ENCODE results near the gene KPNA5. TPM values are rescaled to one million over a fixed set of nuclear protein-coding genes. Genes with fewer than 3 reads are reported as not detected.
A peak's percentile ranks its signal among the peaks of the same experiment; 100 is the strongest.
"Not testable (repeated sequence)": the region's sequence is repeated elsewhere in the genome, so short reads cannot be mapped to it uniquely, and the experiment has no call there.

The KPNA5 gene
- polyA plus RNA-seq, 4 donors = 0.45 to 7.5 (median 1.7) TPM

DNA sequence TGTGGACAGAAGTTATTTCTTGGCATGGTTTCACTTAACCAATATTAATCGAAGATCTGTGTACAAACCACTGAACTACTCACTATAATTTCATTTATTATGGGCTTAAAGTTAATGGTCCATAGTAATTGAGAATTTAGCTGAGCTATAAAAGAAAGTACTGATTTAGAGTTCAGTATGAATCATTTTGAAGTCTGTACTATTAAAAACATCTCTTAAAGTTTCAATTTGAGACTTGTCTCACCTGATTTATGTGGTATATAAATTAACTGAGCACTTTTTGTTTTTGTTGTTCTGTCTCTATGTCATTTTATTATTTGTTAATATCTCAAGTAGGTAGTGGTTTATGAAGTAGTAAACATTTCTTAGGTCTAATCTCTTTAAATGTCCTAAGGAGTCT lies 24.9 kb downstream of the KPNA5 start:
- Histone ChIP-seq H3K4me3 (ENCODE audit: low read depth in 1 of 3, low read length in 3 of 3) (no peak overlapping the region), H3K9me3 (ENCODE audit: control insufficient read depth in 2 of 2, insufficient read depth in 1 of 2, low read depth in 1 of 2, low read length in 1 of 2) (no peaks in the 10 kb centered on the region), H3K4me1 (ENCODE audit: control insufficient read depth in 3 of 3, insufficient read depth in 2 of 3, low read depth in 1 of 3, low read length in 2 of 3) (no peaks in the 10 kb centered on the region), H3K27me3 (ENCODE audit: control insufficient read depth in 3 of 3, insufficient read depth in 3 of 3, low read length in 3 of 3) (no peaks in the 10 kb centered on the region), H3K36me3 (ENCODE audit: control insufficient read depth in 3 of 3, insufficient read depth in 2 of 3, low read depth in 1 of 3, low read length in 3 of 3) (peaks cover 0 to 30% (median 7%) of the 10 kb centered on the region in 3 donors), H3K27ac (ENCODE audit: low read depth in 1 of 3, low read length in 2 of 3) (no peak overlapping the region)
- FAIRE-seq = no peak
- WGBS, 3 donors = 56 to 83% (median 60%) methylated on average over 1 of the region's 1 CpG
- no peak for DNase-seq

DNA sequence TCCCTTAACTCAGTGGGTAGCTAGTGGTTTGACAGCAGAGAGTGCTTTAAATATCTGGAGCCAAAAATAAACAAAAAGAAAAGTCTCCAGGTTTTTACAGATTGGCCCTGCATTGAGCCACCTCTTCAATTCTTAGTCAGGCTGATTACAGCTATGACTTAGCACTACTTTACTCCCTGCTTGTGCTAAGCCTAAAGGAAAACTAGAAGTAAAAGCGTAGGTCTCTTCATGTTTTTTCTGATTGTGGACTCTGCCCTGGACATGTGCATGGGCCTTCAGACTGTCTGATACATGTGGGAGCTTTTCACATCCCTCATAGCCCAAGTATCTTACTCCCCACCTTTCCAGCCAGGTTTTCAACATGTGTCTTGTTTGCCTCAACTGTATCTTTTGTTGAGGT lies 33.3 kb downstream of the KPNA5 start:
- Histone ChIP-seq H3K9me3 (ENCODE audit: control insufficient read depth in 2 of 2, insufficient read depth in 1 of 2, low read depth in 1 of 2, low read length in 1 of 2) (no peaks in the 10 kb centered on the region), H3K27me3 (ENCODE audit: control insufficient read depth in 3 of 3, insufficient read depth in 3 of 3, low read length in 3 of 3) (no peaks in the 10 kb centered on the region), H3K4me3 (ENCODE audit: low read depth in 1 of 3, low read length in 3 of 3) (no peak overlapping the region), H3K36me3 (ENCODE audit: control insufficient read depth in 3 of 3, insufficient read depth in 2 of 3, low read depth in 1 of 3, low read length in 3 of 3) (peaks cover 2 to 25% (median 5%) of the 10 kb centered on the region in 3 donors), H3K27ac (ENCODE audit: low read depth in 1 of 3, low read length in 2 of 3) (no peak overlapping the region), H3K4me1 (ENCODE audit: control insufficient read depth in 3 of 3, insufficient read depth in 2 of 3, low read depth in 1 of 3, low read length in 2 of 3) (peaks cover 0 to 6% (median 0%) of the 10 kb centered on the region in 3 donors)
- FAIRE-seq (no peak), DNase-seq (peak in 1 of 2 donors; percentile 47)
- WGBS, 3 donors = 80 to 89% (median 80%) methylated on average over 1 of the region's 1 CpG

DNA sequence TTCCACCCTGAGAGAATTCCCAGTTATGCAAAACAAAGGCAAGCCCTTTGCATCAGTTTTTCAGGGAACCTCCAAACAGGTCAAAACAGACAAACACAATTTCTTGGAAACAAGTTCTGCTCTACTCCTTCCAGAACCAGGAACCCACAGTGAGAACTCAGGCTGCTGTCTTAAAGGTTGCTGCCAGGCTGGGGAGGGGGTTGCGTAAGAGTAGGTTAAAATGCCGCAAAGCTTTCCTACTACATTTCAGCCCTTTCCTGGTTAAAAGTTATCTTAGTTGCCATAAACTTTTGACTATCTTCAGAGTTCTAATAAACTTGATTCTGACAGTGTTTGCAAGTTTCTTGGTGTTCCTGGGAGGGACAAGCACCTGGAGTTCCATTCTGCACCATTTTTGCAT lies 33.8 kb downstream of the KPNA5 start:
- no peak for FAIRE-seq
- H3K4me3 ChIP-seq (ENCODE audit: low read depth in 1 of 3, low read length in 3 of 3) = no peak overlapping the region
- H3K27ac ChIP-seq (ENCODE audit: low read depth in 1 of 3, low read length in 2 of 3) = no peak overlapping the region
- no peaks in the 10 kb centered on the region for H3K27me3 ChIP-seq (ENCODE audit: control insufficient read depth in 3 of 3, insufficient read depth in 3 of 3, low read length in 3 of 3)
- DNase-seq = peak in 1 of 2 donors; percentile 17
- WGBS, 3 donors = 92 to 98% (median 96%) methylated on average over 2 of the region's 2 CpGs
- no peaks in the 10 kb centered on the region for H3K9me3 ChIP-seq (ENCODE audit: control insufficient read depth in 2 of 2, insufficient read depth in 1 of 2, low read depth in 1 of 2, low read length in 1 of 2)
- peaks cover 0 to 6% (median 0%) of the 10 kb centered on the region in 3 donors for H3K4me1 ChIP-seq (ENCODE audit: control insufficient read depth in 3 of 3, insufficient read depth in 2 of 3, low read depth in 1 of 3, low read length in 2 of 3)
- peaks cover 2 to 29% (median 5%) of the 10 kb centered on the region in 3 donors for H3K36me3 ChIP-seq (ENCODE audit: control insufficient read depth in 3 of 3, insufficient read depth in 2 of 3, low read depth in 1 of 3, low read length in 3 of 3)

DNA sequence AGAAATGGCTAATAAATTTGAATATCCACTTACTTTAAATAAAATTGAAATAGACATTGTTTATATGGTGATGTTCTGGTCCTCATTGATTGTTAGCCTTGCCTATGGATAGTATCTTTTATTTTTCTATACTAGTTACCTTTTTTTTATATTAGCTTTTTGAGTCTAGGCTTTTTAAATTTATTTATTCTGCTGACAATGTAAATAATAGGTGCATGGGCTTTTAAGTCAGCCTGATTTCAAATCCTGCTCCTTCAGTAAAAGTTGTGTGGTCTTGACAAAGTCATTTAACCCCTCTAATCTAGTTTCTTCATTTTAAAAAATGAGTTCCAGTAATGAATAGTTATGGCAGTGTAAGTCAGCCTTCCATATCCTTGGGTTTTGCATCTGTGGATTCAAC lies 45.9 kb downstream of the KPNA5 start:
- H3K27ac ChIP-seq (ENCODE audit: low read depth in 1 of 3, low read length in 2 of 3) = no peak overlapping the region
- H3K4me1 ChIP-seq (ENCODE audit: control insufficient read depth in 3 of 3, insufficient read depth in 2 of 3, low read depth in 1 of 3, low read length in 2 of 3) = no peaks in the 10 kb centered on the region
- FAIRE-seq = no peak
- H3K36me3 ChIP-seq (ENCODE audit: control insufficient read depth in 3 of 3, insufficient read depth in 2 of 3, low read depth in 1 of 3, low read length in 3 of 3) = peaks cover 2 to 10% (median 5%) of the 10 kb centered on the region in 3 donors
- H3K27me3 ChIP-seq (ENCODE audit: control insufficient read depth in 3 of 3, insufficient read depth in 3 of 3, low read length in 3 of 3) = no peaks in the 10 kb centered on the region
- no peaks in the 10 kb centered on the region for H3K9me3 ChIP-seq (ENCODE audit: control insufficient read depth in 2 of 2, insufficient read depth in 1 of 2, low read depth in 1 of 2, low read length in 1 of 2)
- DNase-seq = no peak
- H3K4me3 ChIP-seq (ENCODE audit: low read depth in 1 of 3, low read length in 3 of 3) = no peak overlapping the region

DNA sequence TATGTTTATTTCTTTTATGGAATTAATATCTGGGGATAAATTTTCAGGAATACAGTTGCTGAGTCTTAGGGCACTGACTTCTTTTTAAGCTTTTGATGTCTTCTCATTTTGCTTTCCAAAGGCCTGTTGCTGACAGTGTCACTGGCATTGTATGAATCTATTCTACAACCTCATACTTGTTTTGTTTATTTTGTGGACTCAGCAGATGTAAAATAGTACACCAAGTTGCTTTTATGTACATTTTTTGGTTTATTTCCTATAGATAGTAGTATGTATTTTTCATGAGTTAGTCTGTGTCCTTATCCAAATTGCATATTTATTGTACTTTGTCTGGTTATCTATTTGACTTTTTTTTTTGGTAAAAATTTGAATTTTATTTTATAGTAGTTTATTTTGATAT lies 49.5 kb downstream of the KPNA5 start:
- FAIRE-seq (no peak), DNase-seq (no peak)
- Histone ChIP-seq H3K9me3 (ENCODE audit: control insufficient read depth in 2 of 2, insufficient read depth in 1 of 2, low read depth in 1 of 2, low read length in 1 of 2) (no peaks in the 10 kb centered on the region), H3K36me3 (ENCODE audit: control insufficient read depth in 3 of 3, insufficient read depth in 2 of 3, low read depth in 1 of 3, low read length in 3 of 3) (peaks cover 2 to 4% (median 2%) of the 10 kb centered on the region in 3 donors), H3K4me1 (ENCODE audit: control insufficient read depth in 3 of 3, insufficient read depth in 2 of 3, low read depth in 1 of 3, low read length in 2 of 3) (no peaks in the 10 kb centered on the region), H3K27me3 (ENCODE audit: control insufficient read depth in 3 of 3, insufficient read depth in 3 of 3, low read length in 3 of 3) (no peaks in the 10 kb centered on the region), H3K4me3 (ENCODE audit: low read depth in 1 of 3, low read length in 3 of 3) (no peak overlapping the region), H3K27ac (ENCODE audit: low read depth in 1 of 3, low read length in 2 of 3) (no peak overlapping the region)

DNA sequence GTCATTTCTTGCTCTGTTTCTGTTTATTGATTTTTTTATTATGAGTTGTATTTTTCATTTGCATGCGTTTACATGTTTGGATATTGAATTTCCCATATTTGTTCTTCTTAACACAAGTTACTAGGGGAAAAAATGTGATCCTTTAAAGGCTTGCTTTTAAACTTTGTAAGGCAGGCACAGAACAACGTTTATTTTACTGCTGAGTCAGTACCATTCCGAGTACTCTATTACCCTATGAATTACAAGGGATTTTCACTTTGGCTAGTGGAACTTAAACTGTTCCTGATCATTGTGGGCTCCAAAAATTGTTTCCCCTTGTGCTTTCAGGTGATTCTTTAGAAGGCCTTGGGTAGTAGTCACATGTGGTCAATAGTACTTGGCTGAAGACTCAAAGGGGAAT lies 56.0 kb downstream of the KPNA5 start:
- 95 to 97% (median 97%) methylated on average over 3 of the region's 3 CpGs for WGBS, 3 donors

DNA sequence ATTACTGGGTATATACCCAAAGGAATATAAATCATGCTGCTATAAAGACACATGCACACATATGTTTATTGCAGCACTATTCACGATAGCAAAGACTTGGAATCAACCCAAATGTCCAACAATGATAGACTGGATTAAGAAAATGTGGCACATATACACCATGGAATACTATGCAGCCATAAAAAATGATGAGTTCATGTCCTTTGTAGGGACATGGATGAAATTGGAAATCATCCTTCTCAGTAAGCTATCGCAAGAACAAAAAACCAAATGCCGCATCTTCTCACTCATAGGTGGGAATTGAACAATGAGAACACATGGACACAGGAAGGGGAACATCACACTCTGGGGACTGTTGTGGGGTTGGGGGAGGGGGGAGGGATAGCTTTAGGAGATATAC lies 59.5 kb downstream of the KPNA5 start:
- not testable (repeated sequence) for H3K27me3 ChIP-seq (ENCODE audit: control insufficient read depth in 3 of 3, insufficient read depth in 3 of 3, low read length in 3 of 3); H3K4me1 ChIP-seq (ENCODE audit: control insufficient read depth in 3 of 3, insufficient read depth in 2 of 3, low read depth in 1 of 3, low read length in 2 of 3); H3K27ac ChIP-seq (ENCODE audit: low read depth in 1 of 3, low read length in 2 of 3); DNase-seq; H3K36me3 ChIP-seq (ENCODE audit: control insufficient read depth in 3 of 3, insufficient read depth in 2 of 3, low read depth in 1 of 3, low read length in 3 of 3); H3K9me3 ChIP-seq (ENCODE audit: control insufficient read depth in 2 of 2, insufficient read depth in 1 of 2, low read depth in 1 of 2, low read length in 1 of 2); FAIRE-seq; H3K4me3 ChIP-seq (ENCODE audit: low read depth in 1 of 3, low read length in 3 of 3)
- 88 to 94% (median 90%) methylated on average over 3 of the region's 3 CpGs for WGBS, 3 donors

More for the DNA sequence above, 56.0 kb downstream of the KPNA5 start:
- Histone ChIP-seq H3K36me3 (ENCODE audit: control insufficient read depth in 3 of 3, insufficient read depth in 2 of 3, low read depth in 1 of 3, low read length in 3 of 3) (peaks cover 0 to 1% (median 0%) of the 10 kb centered on the region in 3 donors), H3K27ac (ENCODE audit: low read depth in 1 of 3, low read length in 2 of 3) (no peak overlapping the region), H3K27me3 (ENCODE audit: control insufficient read depth in 3 of 3, insufficient read depth in 3 of 3, low read length in 3 of 3) (no peaks in the 10 kb centered on the region), H3K4me1 (ENCODE audit: control insufficient read depth in 3 of 3, insufficient read depth in 2 of 3, low read depth in 1 of 3, low read length in 2 of 3) (no peaks in the 10 kb centered on the region), H3K9me3 (ENCODE audit: control insufficient read depth in 2 of 2, insufficient read depth in 1 of 2, low read depth in 1 of 2, low read length in 1 of 2) (peaks cover 0 to 4% of the 10 kb centered on the region in 2 donors), H3K4me3 (ENCODE audit: low read depth in 1 of 3, low read length in 3 of 3) (no peak overlapping the region)
- no peak for DNase-seq
- FAIRE-seq = no peak

DNA sequence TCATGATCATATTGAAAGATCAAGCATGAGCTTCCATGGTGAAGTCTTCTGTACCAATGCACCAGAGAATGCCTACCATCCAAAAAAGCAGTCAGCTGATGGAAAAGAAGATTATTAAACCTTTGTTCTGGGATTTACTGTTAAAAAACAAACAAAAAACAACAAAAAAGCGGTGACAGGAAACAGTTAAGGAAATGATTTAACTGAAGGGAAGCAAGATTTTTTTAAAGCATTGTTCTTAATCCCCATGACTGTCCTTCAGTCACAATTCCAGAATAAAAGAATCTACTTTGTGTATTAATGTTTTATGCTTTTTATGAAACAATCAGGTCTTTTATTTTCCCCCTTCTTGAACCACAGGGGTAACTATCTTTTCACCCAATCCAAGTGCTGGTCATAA lies 60.6 kb downstream of the KPNA5 start:
- H3K36me3 ChIP-seq (ENCODE audit: control insufficient read depth in 3 of 3, insufficient read depth in 2 of 3, low read depth in 1 of 3, low read length in 3 of 3) = no peaks in the 10 kb centered on the region
- peaks cover 0 to 4% of the 10 kb centered on the region in 2 donors for H3K9me3 ChIP-seq (ENCODE audit: control insufficient read depth in 2 of 2, insufficient read depth in 1 of 2, low read depth in 1 of 2, low read length in 1 of 2)
- no peaks in the 10 kb centered on the region for H3K27me3 ChIP-seq (ENCODE audit: control insufficient read depth in 3 of 3, insufficient read depth in 3 of 3, low read length in 3 of 3)
- H3K27ac ChIP-seq (ENCODE audit: low read depth in 1 of 3, low read length in 2 of 3) = no peak overlapping the region
- FAIRE-seq (no peak), DNase-seq (no peak)
- WGBS, 3 donors = 70 to 79% (median 77%) methylated on average over 1 of the region's 1 CpG
- H3K4me3 ChIP-seq (ENCODE audit: low read depth in 1 of 3, low read length in 3 of 3) = no peak overlapping the region
- no peaks in the 10 kb centered on the region for H3K4me1 ChIP-seq (ENCODE audit: control insufficient read depth in 3 of 3, insufficient read depth in 2 of 3, low read depth in 1 of 3, low read length in 2 of 3)

DNA sequence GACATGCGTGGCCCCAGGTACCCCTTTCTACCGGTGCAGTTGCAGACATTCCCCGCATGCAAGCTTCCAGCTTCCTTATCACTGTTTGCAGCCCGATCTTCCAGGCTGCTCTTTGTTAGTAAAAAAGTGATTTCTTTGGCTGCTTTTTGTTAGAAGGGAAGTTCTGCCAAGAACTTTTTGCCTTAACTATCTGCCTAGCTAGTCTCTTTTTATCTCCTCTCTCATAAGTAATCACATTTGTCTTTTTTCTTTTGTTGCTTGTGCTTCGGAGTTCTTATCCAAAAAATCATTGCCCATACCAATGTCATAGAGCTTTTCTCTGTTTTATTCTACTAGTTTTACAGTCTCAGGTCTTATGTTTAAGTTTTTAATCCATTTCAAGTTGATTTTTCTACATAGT lies 64.2 kb downstream of the KPNA5 start:
- WGBS, 3 donors = 72 to 82% (median 76%) methylated on average over 5 of the region's 5 CpGs
- Histone ChIP-seq H3K9me3 (ENCODE audit: control insufficient read depth in 2 of 2, insufficient read depth in 1 of 2, low read depth in 1 of 2, low read length in 1 of 2) (no peaks in the 10 kb centered on the region), H3K27me3 (ENCODE audit: control insufficient read depth in 3 of 3, insufficient read depth in 3 of 3, low read length in 3 of 3) (no peaks in the 10 kb centered on the region)

More for the DNA sequence above, 64.2 kb downstream of the KPNA5 start:
- DNase-seq (no peak), FAIRE-seq (no peak)
- no peak overlapping the region for H3K27ac ChIP-seq (ENCODE audit: low read depth in 1 of 3, low read length in 2 of 3)
- no peaks in the 10 kb centered on the region for H3K4me1 ChIP-seq (ENCODE audit: control insufficient read depth in 3 of 3, insufficient read depth in 2 of 3, low read depth in 1 of 3, low read length in 2 of 3)
- H3K36me3 ChIP-seq (ENCODE audit: control insufficient read depth in 3 of 3, insufficient read depth in 2 of 3, low read depth in 1 of 3, low read length in 3 of 3) = no peaks in the 10 kb centered on the region
- H3K4me3 ChIP-seq (ENCODE audit: low read depth in 1 of 3, low read length in 3 of 3) = no peak overlapping the region

Measured in small intestine (tissue), 7 donors.